Effector memory CD4-positive, alpha-beta T cell (primary cell): ENCODE measurements around the gene MANSC1.
A peak's percentile ranks its signal among the peaks of the same experiment; 100 is the strongest.
"Not testable (repeated sequence)": the region's sequence is repeated elsewhere in the genome, so short reads cannot be mapped to it uniquely, and the experiment has no call there.

ENCODE experiments used
- DNase-seq, 3 donors: peaks; one replicate each; pipeline ENCODE4 v3.0.0-alpha.2; 2020
- H3K27ac ChIP-seq: 2 replicates; pipeline ENCODE4 v1.7.0; 2013; ENCODE audit warnings: mild to moderate bottlenecking, low read length, moderate library complexity; ENCODE audit not compliant: insufficient read depth, poor library complexity, severe bottlenecking
- H3K27me3 ChIP-seq: replicated peaks from 2 replicates; pipeline ENCODE4 v1.7.0; 2013; ENCODE audit warnings: mild to moderate bottlenecking, low read length; ENCODE audit not compliant: insufficient read depth, control insufficient read depth, poor library complexity, severe bottlenecking
- H3K36me3 ChIP-seq: 2 replicates; pipeline ENCODE4 v1.7.0; 2013; ENCODE audit warnings: mild to moderate bottlenecking, low read length, moderate library complexity; ENCODE audit not compliant: control insufficient read depth, insufficient read depth
- H3K4me1 ChIP-seq: 2 replicates; pipeline ENCODE4 v1.7.0; 2013; ENCODE audit warnings: low read length, mild to moderate bottlenecking; ENCODE audit not compliant: control insufficient read depth, insufficient read depth, poor library complexity, severe bottlenecking
- H3K4me3 ChIP-seq: 2 replicates; pipeline ENCODE4 v1.7.0; 2013; ENCODE audit warnings: low read length, low read depth, mild to moderate bottlenecking; ENCODE audit not compliant: insufficient read depth, poor library complexity, severe bottlenecking
- H3K9me3 ChIP-seq: 2 replicates; pipeline ENCODE4 v1.7.0; 2013; ENCODE audit warnings: mild to moderate bottlenecking, low read length, moderate library complexity; ENCODE audit not compliant: control insufficient read depth

The MANSC1 gene

DNA sequence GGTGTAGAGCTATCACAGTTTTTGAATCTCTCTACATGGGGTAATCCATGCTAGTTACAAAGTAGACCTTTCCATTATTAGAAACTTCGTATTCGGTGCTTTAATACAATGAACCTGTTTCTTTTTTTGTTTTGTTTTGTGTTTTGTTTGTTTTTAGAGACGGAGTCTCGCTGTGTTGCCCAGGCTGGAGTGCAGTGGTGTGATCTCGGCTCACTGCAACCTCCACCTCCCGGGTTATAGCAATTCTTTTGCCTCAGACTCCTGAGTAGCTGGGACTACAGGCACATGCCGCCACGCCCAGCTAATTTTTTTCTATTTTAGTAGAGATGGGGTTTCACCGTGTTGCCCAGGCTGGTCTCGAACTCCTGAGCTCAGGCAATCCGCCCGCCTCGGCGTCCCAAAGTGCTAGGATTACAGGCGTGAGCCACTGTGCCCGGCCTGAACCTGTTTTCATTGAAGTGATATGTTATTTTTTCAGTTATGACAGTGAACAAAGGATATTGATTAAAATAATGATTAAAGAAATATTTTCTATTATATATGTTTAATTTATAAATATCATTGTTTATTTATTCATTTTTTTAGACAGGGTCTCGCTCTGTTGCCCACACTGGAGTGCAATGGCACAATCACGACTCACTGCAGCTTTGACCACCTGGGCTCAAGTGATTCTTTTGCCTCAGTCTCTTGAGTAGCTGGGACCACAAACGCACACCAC lies 1.6 kb upstream of the MANSC1 start:
- not testable (repeated sequence) for H3K27me3 ChIP-seq, DNase-seq, H3K36me3 ChIP-seq, H3K4me3 ChIP-seq, H3K9me3 ChIP-seq, H3K27ac ChIP-seq
- peaks cover 11% of the 10 kb centered on the region for H3K4me1 ChIP-seq

DNA sequence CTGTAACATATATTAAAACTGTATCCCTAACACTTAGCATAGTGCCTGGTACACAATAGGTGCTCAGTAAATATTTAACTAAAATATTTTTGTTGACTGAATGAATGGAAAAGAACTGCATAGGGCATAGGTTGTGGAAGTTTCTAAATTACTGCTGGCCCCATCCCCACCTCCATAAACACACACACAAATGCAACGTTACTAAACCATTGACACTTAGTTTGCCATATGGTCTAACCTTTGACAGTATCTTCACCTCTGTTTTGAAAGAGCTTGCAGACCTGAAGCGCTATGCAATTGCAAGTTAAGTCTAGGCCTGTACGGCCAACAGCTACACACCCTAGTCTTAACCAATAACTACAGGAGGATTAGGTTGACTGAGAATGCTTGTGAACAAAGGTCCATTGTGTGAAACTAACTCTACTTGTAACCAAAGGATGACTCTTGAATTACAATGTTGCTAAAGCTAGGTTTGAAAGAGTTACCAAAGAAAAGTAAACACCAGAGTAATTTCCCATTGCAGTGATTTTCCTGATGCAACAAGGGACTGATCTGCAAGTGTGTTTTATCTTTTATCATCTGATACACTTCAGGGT lies 924 bp upstream of the MANSC1 start:
- Histone ChIP-seq H3K9me3 (no peaks in the 10 kb centered on the region), H3K27me3 (no peaks in the 10 kb centered on the region), H3K27ac (peak overlapping the region; percentile 57), H3K4me1 (peaks cover 11% of the 10 kb centered on the region), H3K36me3 (no peaks in the 10 kb centered on the region), H3K4me3 (no peak overlapping the region)
- DNase-seq: no peak

DNA sequence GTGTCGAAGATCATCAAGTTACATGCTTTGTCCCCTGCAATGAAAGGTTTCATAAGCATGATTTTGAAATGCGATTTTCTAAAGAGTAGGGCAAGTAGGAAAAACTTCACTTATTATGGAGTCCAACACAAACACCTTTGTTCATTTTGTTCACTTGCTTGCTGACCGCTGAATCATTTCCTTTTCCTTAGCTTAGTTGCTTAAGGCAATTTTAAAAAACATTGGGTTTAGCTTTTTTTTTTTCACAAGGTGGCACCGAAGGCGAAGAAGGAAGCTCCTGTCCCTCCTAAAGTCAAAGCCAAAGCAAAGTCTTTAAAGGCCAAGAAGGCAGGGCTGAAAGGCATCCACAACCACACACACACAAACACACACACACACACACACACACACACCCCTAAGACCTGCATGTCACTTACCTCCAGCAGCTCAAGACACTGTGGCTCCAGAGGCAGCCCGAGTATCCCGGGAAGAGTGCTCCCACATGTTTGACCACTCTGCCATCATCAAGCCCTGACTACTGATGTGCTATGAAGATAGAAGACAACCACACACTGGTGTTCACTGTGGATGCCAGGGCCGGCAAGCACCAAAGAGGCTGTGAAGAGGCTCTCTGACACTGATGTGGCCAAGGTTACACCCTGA lies 11.4 kb downstream of the MANSC1 start:
- Histone ChIP-seq H3K9me3 (no peaks in the 10 kb centered on the region), H3K36me3 (no peaks in the 10 kb centered on the region), H3K4me3 (no peak overlapping the region), H3K4me1 (no peaks in the 10 kb centered on the region), H3K27ac (no peak overlapping the region), H3K27me3 (no peaks in the 10 kb centered on the region)
- no peak for DNase-seq

DNA sequence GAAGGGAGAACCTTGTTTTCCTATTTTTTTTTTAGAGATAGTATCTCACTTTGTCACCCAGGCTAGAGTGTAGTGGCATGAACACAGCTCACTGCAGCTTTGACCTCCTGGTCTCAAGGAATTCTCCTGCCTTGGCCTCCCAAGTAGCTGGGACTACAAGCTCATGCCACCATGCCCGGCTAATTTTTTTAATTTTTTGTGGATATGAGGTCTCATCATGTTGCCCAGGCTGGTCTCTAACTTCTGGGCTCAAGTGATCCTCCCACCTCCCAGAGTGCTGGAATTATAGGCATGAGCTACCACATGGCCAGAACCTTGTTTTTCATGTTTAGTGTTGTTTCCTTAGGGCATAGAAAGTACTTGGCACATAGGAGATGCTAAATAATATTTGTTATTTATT lies 13.5 kb downstream of the MANSC1 start:
- Histone ChIP-seq H3K36me3 (no peaks in the 10 kb centered on the region), H3K4me1 (no peaks in the 10 kb centered on the region), H3K27me3 (no peaks in the 10 kb centered on the region), H3K27ac (no peak overlapping the region), H3K9me3 (no peaks in the 10 kb centered on the region), H3K4me3 (no peak overlapping the region)
- no peak for DNase-seq

DNA sequence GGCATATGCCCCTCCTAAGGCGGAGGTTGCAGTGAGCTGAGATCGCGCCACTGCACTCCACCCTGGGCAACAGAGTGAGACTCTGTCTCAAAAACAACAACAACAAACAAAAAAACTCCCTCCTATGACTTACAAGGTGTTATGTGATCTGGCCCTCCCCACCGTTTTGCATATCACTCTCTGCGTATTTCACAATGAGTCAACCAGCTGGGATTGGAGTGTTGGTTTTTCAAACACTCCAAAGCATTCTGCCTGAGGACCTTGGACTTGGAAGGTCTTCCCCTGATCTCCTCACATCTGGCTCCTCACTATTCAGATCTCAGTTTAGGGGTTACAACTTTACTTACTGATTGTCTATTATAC lies 14.0 kb downstream of the MANSC1 start:
- Histone ChIP-seq H3K36me3 (no peaks in the 10 kb centered on the region), H3K27ac (no peak overlapping the region), H3K9me3 (no peaks in the 10 kb centered on the region), H3K4me1 (no peaks in the 10 kb centered on the region), H3K27me3 (no peaks in the 10 kb centered on the region), H3K4me3 (no peak overlapping the region)
- DNase-seq: no peak

DNA sequence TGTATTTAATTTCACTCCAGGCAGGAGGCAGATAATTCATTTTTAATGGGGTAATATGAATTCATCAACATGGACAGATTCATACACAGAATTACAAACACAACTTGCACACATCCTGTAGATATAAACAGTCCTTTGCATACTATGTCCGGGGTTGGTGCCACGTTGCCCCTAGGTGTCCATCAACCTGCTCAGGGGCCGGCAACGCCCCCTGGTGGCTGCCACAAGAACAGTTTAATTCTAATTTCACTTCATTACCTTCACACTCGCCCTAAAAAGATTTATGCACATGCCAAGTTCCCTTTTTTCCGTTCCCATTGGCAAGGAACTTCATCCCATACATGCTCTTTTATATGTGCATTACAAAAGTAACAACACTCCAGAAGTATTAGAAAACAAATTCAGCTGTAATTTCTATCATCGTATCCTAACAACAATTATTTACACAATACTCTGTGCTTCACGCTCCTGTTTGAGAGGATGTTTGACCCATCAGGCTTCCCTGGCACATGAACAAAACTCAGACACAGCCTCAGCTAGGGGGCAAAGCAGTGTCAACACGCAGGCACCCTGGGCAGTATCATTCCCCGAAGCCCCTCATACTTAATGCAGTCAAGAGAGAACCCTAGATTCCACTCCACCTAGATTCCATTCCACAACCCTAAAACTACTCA lies 15.5 kb downstream of the MANSC1 start:
- Histone ChIP-seq H3K4me1 (no peaks in the 10 kb centered on the region), H3K36me3 (no peaks in the 10 kb centered on the region), H3K4me3 (no peak overlapping the region), H3K27me3 (no peaks in the 10 kb centered on the region), H3K9me3 (no peaks in the 10 kb centered on the region), H3K27ac (no peak overlapping the region)
- peak; percentile 17 to 57 (median 19) for DNase-seq

DNA sequence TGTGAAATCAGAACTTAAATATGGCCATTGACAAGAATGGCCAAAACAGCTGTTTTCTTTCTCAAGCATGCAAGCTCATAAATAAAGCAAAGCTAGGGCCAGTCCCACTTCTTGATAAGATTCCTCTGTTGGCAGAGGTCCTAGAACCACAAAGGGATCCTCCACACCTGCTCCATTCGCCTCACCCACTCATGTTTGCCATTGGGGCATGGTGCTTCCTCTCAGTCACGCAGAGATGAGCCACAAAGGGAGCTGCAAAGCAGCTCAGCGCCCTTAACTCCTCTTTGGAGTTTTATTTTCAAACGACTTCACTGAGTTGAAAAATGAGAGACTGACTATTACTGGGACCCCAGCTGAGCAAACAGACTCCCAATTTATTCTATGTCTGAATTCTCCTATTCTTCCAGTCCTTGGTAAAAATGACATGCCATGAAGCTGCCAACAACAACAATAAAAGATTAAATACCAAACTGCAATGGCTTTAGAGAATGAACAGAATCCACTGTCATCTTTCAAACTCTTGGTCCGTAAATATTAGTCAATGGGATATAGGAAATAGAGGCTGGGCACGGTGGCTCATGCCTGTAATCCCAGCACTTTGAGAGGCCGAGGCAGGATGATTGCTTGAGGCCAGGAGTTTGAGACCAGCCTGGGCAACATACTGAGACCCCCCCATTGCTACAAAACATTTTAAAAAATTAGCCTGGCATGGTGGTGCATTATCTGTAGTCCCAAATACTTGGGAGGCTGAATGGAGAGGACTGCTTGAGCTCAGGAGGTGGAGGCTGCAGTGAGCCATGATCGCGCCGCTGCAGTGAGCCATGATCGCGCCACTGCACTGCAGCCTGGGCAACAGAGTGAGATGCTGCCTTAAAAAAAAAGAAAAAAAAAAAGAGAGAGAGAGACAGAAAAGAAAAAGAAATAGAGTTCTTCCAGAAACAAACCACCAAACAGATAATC lies 16.4 kb downstream of the MANSC1 start:
- H3K27ac ChIP-seq: no peak overlapping the region
- no peaks in the 10 kb centered on the region for H3K36me3 ChIP-seq
- no peak for DNase-seq
- H3K4me1 ChIP-seq: no peaks in the 10 kb centered on the region
- no peaks in the 10 kb centered on the region for H3K9me3 ChIP-seq
- no peaks in the 10 kb centered on the region for H3K27me3 ChIP-seq
- H3K4me3 ChIP-seq: no peak overlapping the region

DNA sequence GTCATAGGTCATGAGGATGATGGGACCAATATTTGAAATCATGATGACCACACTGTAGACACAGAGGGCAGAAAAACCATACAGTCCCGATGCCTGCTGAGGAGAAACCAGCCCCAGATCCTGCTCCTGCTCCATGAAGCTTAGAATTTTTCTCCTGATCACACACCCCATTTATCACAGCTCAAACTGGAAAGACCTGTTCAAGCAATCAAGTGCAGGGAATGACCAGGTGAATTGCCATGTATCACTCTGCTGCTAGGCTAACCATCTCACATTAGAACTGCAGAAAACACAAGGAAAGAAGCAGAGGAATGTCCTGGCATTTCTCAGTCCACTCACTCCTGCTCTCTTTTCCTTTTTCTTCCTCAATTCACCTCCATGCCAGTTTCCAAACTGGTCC lies 18.1 kb downstream of the MANSC1 start:
- Histone ChIP-seq H3K4me3 (no peak overlapping the region), H3K27ac (no peak overlapping the region), H3K4me1 (no peaks in the 10 kb centered on the region), H3K9me3 (no peaks in the 10 kb centered on the region), H3K27me3 (no peaks in the 10 kb centered on the region), H3K36me3 (no peaks in the 10 kb centered on the region)
- DNase-seq: no peak

DNA sequence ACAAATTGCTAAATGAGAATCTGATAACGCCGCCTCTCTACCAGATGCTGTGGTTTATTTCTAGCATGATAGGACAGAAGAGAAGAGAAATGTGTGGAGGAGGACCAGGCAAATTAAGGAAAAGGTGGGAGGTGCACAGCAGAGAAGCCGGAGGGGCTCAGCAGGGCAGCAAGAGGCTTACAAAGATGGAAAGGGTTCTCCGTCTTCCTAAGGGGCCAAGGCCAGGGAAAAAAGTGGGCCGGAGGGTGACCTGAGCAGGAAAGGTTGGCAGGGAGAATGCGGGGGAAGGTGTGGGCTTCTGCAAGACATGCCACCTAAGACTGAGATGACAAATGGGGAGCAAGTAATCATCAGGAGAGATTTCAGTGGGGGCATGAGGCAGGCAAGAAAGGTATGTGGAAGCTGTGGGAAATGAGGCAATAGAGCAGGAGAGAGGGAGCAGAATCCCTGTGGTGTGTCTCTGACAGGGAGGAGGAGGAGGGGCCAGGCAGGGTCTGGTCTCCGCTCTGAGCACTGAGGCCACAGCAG lies 18.7 kb downstream of the MANSC1 start:
- no peak for DNase-seq
- Histone ChIP-seq H3K36me3 (no peaks in the 10 kb centered on the region), H3K27me3 (no peaks in the 10 kb centered on the region), H3K4me3 (no peak overlapping the region), H3K4me1 (no peaks in the 10 kb centered on the region), H3K9me3 (no peaks in the 10 kb centered on the region), H3K27ac (no peak overlapping the region)
